ENCODE results near the gene SPINT4. TPM values are rescaled to one million over a fixed set of nuclear protein-coding genes. Genes with fewer than 3 reads are reported as not detected.
"Not testable (repeated sequence)": the region's sequence is repeated elsewhere in the genome, so short reads cannot be mapped to it uniquely, and the experiment has no call there.

The SPINT4 gene
- total and polyA plus RNA-seq, 2 experiments from 2014 or later = not detected

DNA sequence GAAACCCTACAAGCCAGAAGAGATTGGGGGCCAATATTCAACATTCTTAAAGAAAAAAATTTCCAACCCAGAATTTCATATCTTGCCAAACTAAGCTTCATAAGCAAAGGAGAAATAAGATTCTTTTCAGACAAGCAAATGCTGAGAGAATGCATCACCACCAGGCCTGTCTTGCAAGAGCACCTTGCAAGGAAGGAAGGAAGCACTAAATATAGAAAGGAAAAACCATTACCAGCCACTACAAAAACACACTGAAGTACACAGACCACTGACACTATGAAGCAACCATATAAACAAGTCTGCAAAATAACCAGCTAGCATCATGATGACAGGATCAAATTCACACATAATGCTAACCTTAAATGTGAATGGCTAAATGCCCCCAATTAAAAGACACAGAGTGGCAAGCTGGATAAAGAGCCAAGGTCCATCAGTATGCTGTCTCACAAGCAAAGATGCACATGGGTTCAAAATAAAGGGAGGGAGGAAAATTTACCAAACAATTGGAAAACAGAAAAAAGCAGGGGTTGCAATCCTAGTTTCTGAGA is 5.9 kb upstream of the SPINT4 start:
- not testable (repeated sequence) for H3F3A ChIP-seq (replicated peaks; ENCODE audit: low read depth); H3K27ac Mint-ChIP-seq; H3K4me2 ChIP-seq; H3K27me3 Mint-ChIP-seq (ENCODE audit: insufficient read depth, low read depth, poor library complexity); H3K36me3 ChIP-seq (ENCODE audit: insufficient read depth); H3K4me3 Mint-ChIP-seq; H3K27me3 ChIP-seq (ENCODE audit: insufficient read depth); H3K4me1 Mint-ChIP-seq; H3K36me3 Mint-ChIP-seq (ENCODE audit: low read depth); H3K4me3 ChIP-seq; H3K27ac ChIP-seq (ENCODE audit: low read depth); DNase-seq (ENCODE audit: low spot score); H2AFZ ChIP-seq; H3K9me2 ChIP-seq (ENCODE audit: insufficient read depth); H3K4me1 ChIP-seq (ENCODE audit: insufficient read depth); H3K79me2 ChIP-seq (replicated peaks; ENCODE audit: insufficient read depth); H4K20me1 ChIP-seq (replicated peaks; ENCODE audit: insufficient read depth); ATAC-seq
- peaks cover 12% of the 10 kb centered on the region; the same call in 2 of the 3 replicates for H3K9me3 Mint-ChIP-seq

- no peaks in the 10 kb centered on the region for H3K79me2 ChIP-seq (replicated peaks; ENCODE audit: insufficient read depth)
- H3K4me3 ChIP-seq = no peak overlapping the region
- H3F3A ChIP-seq (replicated peaks; ENCODE audit: low read depth) = no peaks in the 10 kb centered on the region
- no peak overlapping the region for H2AFZ ChIP-seq
- no peaks in the 10 kb centered on the region for H4K20me1 ChIP-seq (replicated peaks; ENCODE audit: insufficient read depth)
- no peaks in the 10 kb centered on the region; the same call in 1 of the 3 replicates for H3K36me3 Mint-ChIP-seq (ENCODE audit: low read depth)
- no peaks in the 10 kb centered on the region; the same call in 2 of the 3 replicates for H3K4me1 Mint-ChIP-seq
- no peak for ATAC-seq
- DNase-seq (ENCODE audit: low spot score) = no peak
- TF ChIP-seq REST (IDR thresholded peaks at IDR 0.05; ENCODE audit: unreplicated experiment) (no peak), CREB1 (CRISPR knock-in tag; IDR thresholded peaks at IDR 0.05; ENCODE audit: low read depth) (no peak), ZNF462 (CRISPR knock-in tag; IDR thresholded peaks at IDR 0.05) (no peak)
- H3K27me3 Mint-ChIP-seq (ENCODE audit: insufficient read depth, low read depth, poor library complexity) = no peaks in the 10 kb centered on the region
- H3K4me3 Mint-ChIP-seq = no peak overlapping the region
- no peak overlapping the region for H3K27ac ChIP-seq (ENCODE audit: low read depth)
- peaks cover 2% of the 10 kb centered on the region; the same call in 1 of the 2 replicates for H3K9me2 ChIP-seq (ENCODE audit: insufficient read depth)
- no peaks in the 10 kb centered on the region for H3K27me3 ChIP-seq (ENCODE audit: insufficient read depth)
- no peak overlapping the region for H3K4me2 ChIP-seq
- no peaks in the 10 kb centered on the region for H3K4me1 ChIP-seq (ENCODE audit: insufficient read depth)
- no peaks in the 10 kb centered on the region for H3K36me3 ChIP-seq (ENCODE audit: insufficient read depth)
- peaks cover 4% of the 10 kb centered on the region; the same call in 2 of the 3 replicates for H3K9me3 Mint-ChIP-seq
- no peak overlapping the region for H3K27ac Mint-ChIP-seq
These were observed 3.0 kb downstream of the SPINT4 start for GRCh38 chr20:45725134-45725533.
